ENCODE data around the gene BBS5.

GRCh38 chr2:169448865-169449264 is 30.4 kb upstream of the BBS5 start:
- no peak for TF ChIP-seq CTCF (tag by site-specific recombination; IDR thresholded peaks at IDR 0.05)
- no peak for TF ChIP-seq ZSCAN5A (tag by site-specific recombination; IDR thresholded peaks at IDR 0.05)
- no peak for TF ChIP-seq ZNF121 (tag by site-specific recombination; IDR thresholded peaks at IDR 0.05)
- no peak for TF ChIP-seq ZBTB8A (tag by site-specific recombination; IDR thresholded peaks at IDR 0.05)
- no peak for TF ChIP-seq ZNF629 (tag by site-specific recombination; IDR thresholded peaks at IDR 0.05)
- no peak for TF ChIP-seq HOXC10 (CRISPR knock-in tag; IDR thresholded peaks at IDR 0.05)
- TF ChIP-seq, protein P1, sequence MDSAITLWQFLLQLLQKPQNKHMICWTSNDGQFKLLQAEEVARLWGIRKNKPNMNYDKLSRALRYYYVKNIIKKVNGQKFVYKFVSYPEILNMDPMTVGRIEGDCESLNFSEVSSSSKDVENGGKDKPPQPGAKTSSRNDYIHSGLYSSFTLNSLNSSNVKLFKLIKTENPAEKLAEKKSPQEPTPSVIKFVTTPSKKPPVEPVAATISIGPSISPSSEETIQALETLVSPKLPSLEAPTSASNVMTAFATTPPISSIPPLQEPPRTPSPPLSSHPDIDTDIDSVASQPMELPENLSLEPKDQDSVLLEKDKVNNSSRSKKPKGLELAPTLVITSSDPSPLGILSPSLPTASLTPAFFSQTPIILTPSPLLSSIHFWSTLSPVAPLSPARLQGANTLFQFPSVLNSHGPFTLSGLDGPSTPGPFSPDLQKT (IDR thresholded peaks at IDR 0.05; ENCODE audit: borderline replicate concordance, low read depth, low read length), result no peak
- no peak for TF ChIP-seq RBAK (tag by site-specific recombination; IDR thresholded peaks at IDR 0.05)
- TF ChIP-seq ZNF24 (tag by site-specific recombination; IDR thresholded peaks at IDR 0.05), result no peak
- TF ChIP-seq PBX3 (CRISPR knock-in tag; IDR thresholded peaks at IDR 0.05), result no peak
